ENCODE measurements around the gene MCTP1. TPM values are rescaled to one million over a fixed set of nuclear protein-coding genes. Genes with fewer than 3 reads are reported as not detected.

MCTP1 gene
- polyA plus RNA-seq, 3 donors = 34.4 to 72.9 (median 55.5) TPM

- no peak overlapping the region for H3K27ac ChIP-seq (ENCODE audit: low read depth in 1 of 2, low read length in 2 of 2)
- H3K4me2 ChIP-seq (replicated peaks; ENCODE audit: extremely low read depth, low read length, poor library complexity, severe bottlenecking) = no peak overlapping the region
- peaks cover 78% of the 10 kb centered on the region for H4K20me1 ChIP-seq (ENCODE audit: insufficient read depth, low read length)
- peaks cover under 1% of the 10 kb centered on the region for H3K79me2 ChIP-seq (ENCODE audit: insufficient read depth, low read length)
- no peak overlapping the region for H2AFZ ChIP-seq (ENCODE audit: insufficient read depth, low read depth, low read length, poor library complexity, severe bottlenecking)
- no peak for TF ChIP-seq CTCF (IDR thresholded peaks at IDR 0.05)
- intact Hi-C loops (cut with micrococcal nuclease) = no loop called here
- no peaks in the 10 kb centered on the region for H3K9me3 ChIP-seq (replicated peaks in 1 of 2; ENCODE audit: control insufficient read depth in 1 of 2, insufficient read depth in 1 of 2, low read length in 2 of 2)
- Mint-ChIP-seq H3K36me3 (peaks cover 15 to 21% of the 10 kb centered on the region in 2 donors), H3K4me3 (no peak overlapping the region), H3K27me3 (ENCODE audit: low read depth in 3 of 3) (no peaks in the 10 kb centered on the region), H3K9me3 (no peaks in the 10 kb centered on the region), H3K27ac (no peak overlapping the region), H3K4me1 (peaks cover 5% of the 10 kb centered on the region)
- no peaks in the 10 kb centered on the region for H3K4me1 ChIP-seq (ENCODE audit: control insufficient read depth in 1 of 2, insufficient read depth in 2 of 2, low read length in 2 of 2)
- WGBS (ENCODE audit: insufficient coverage) = 0% methylated on average over 1 of the region's 4 CpGs
- no peaks in the 10 kb centered on the region for H3K27me3 ChIP-seq (ENCODE audit: control insufficient read depth in 2 of 2, insufficient read depth in 2 of 2, low read length in 2 of 2)
- peaks cover 3 to 18% of the 10 kb centered on the region in 2 donors for H3K36me3 ChIP-seq (replicated peaks in 1 of 2; ENCODE audit: control insufficient read depth in 1 of 2, insufficient read depth in 2 of 2, low read length in 2 of 2)
- DNase-seq = no peak
- H3K4me3 ChIP-seq (replicated peaks in 1 of 3; ENCODE audit: low read depth in 2 of 3, low read length in 3 of 3) = no peak overlapping the region
- no peak overlapping the region for H3K9ac ChIP-seq (ENCODE audit: insufficient read depth, low read length, poor library complexity, severe bottlenecking)
These were observed 300.9 kb downstream of the MCTP1 start for GRCh38 chr5:94983861-94984535.

GRCh38 chr5:94977437-94977836, 307.5 kb downstream of the MCTP1 start:
- H2AFZ ChIP-seq (ENCODE audit: insufficient read depth, low read depth, low read length, poor library complexity, severe bottlenecking) = no peak overlapping the region
- peaks cover 70% of the 10 kb centered on the region for H4K20me1 ChIP-seq (ENCODE audit: insufficient read depth, low read length)
- Mint-ChIP-seq H3K4me3 (no peak overlapping the region), H3K27ac (no peak overlapping the region), H3K36me3 (peaks cover 24 to 28% of the 10 kb centered on the region in 2 donors), H3K9me3 (peaks cover 13 to 31% (median 22%) of the 10 kb centered on the region in 7 donors), H3K4me1 (no peaks in the 10 kb centered on the region), H3K27me3 (ENCODE audit: low read depth in 3 of 3) (peaks cover 0 to 1% (median 0%) of the 10 kb centered on the region in 3 donors)
- no peak overlapping the region for H3K9ac ChIP-seq (ENCODE audit: insufficient read depth, low read length, poor library complexity, severe bottlenecking)
- H3K4me3 ChIP-seq (replicated peaks in 1 of 3; ENCODE audit: low read depth in 2 of 3, low read length in 3 of 3) = no peak overlapping the region
- peaks cover 7 to 32% of the 10 kb centered on the region in 2 donors for H3K9me3 ChIP-seq (replicated peaks in 1 of 2; ENCODE audit: control insufficient read depth in 1 of 2, insufficient read depth in 1 of 2, low read length in 2 of 2)
- H3K79me2 ChIP-seq (ENCODE audit: insufficient read depth, low read length) = peaks cover 31% of the 10 kb centered on the region
- no peak overlapping the region for H3K27ac ChIP-seq (ENCODE audit: low read depth in 1 of 2, low read length in 2 of 2)
- no peak for TF ChIP-seq CTCF (IDR thresholded peaks at IDR 0.05)
- H3K4me1 ChIP-seq (ENCODE audit: control insufficient read depth in 1 of 2, insufficient read depth in 2 of 2, low read length in 2 of 2) = no peaks in the 10 kb centered on the region
- H3K27me3 ChIP-seq (ENCODE audit: control insufficient read depth in 2 of 2, insufficient read depth in 2 of 2, low read length in 2 of 2) = no peaks in the 10 kb centered on the region
- no peak for DNase-seq
- no peak overlapping the region for H3K4me2 ChIP-seq (replicated peaks; ENCODE audit: extremely low read depth, low read length, poor library complexity, severe bottlenecking)
- intact Hi-C loops (cut with micrococcal nuclease) = no loop called here
- peaks cover 2 to 31% of the 10 kb centered on the region in 2 donors for H3K36me3 ChIP-seq (replicated peaks in 1 of 2; ENCODE audit: control insufficient read depth in 1 of 2, insufficient read depth in 2 of 2, low read length in 2 of 2)
- no CpG with 5 or more reads among the region's 2 CpGs for WGBS (ENCODE audit: insufficient coverage)
